ENCODE results near the gene ATF7. TPM values are rescaled to one million over a fixed set of nuclear protein-coding genes. Genes with fewer than 3 reads are reported as not detected.

The ATF7 gene
- total and polyA plus RNA-seq, 4 donors: 16.8 to 43.3 (median 31.7) TPM

DNA sequence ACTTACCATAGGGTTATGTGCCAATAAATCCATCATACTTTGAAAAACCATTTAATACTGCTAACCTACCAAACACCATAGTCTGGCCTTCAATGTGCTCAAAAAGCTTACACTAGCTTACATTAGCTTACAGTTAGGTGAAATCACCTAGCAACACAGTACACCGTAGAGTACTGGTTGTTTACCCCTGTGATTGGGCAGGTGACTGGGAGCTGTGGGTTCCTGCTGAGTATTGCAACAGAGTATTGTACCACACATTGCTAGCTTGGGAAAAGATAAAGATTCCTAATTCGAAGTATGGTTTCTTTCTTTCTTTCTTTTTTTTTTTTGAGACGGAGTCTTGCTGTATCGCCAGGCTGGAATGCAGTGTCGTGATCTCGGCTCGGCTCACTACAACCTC lies 44.1 kb upstream of the ATF7 start:
- no peaks in the 10 kb centered on the region for H3K9me3 ChIP-seq (ENCODE audit: control insufficient read depth in 4 of 4, insufficient read depth in 3 of 4, low read length in 3 of 4)
- no peak for ATAC-seq (ENCODE audit: insufficient read depth, low FRiP score)
- no peak for DNase-seq
- TF ChIP-seq CTCF (IDR thresholded peaks at IDR 0.05; ENCODE audit: control extremely low read depth, extremely low read depth): no peak
- H3K4me1 ChIP-seq (ENCODE audit: control insufficient read depth in 5 of 5, insufficient read depth in 5 of 5, low read length in 5 of 5): peaks cover 2 to 8% (median 5%) of the 10 kb centered on the region in 5 donors
- H3K9ac ChIP-seq (ENCODE audit: insufficient read depth in 1 of 2, low read length in 2 of 2): no peak overlapping the region
- peaks cover 24 to 55% (median 37%) of the 10 kb centered on the region in 4 donors for H3K36me3 ChIP-seq (ENCODE audit: control insufficient read depth in 4 of 4, insufficient read depth in 4 of 4, low read length in 4 of 4)
- H3K4me3 ChIP-seq: no peak overlapping the region
- H3K27ac ChIP-seq (ENCODE audit: low read depth in 1 of 2, low read length in 1 of 2): no peak overlapping the region
- WGBS, 2 donors: 91 to 95% methylated on average over 7 of the region's 7 CpGs
- no peaks in the 10 kb centered on the region for H3K27me3 ChIP-seq (ENCODE audit: control insufficient read depth in 3 of 3, insufficient read depth in 3 of 3, low read length in 2 of 3)

DNA sequence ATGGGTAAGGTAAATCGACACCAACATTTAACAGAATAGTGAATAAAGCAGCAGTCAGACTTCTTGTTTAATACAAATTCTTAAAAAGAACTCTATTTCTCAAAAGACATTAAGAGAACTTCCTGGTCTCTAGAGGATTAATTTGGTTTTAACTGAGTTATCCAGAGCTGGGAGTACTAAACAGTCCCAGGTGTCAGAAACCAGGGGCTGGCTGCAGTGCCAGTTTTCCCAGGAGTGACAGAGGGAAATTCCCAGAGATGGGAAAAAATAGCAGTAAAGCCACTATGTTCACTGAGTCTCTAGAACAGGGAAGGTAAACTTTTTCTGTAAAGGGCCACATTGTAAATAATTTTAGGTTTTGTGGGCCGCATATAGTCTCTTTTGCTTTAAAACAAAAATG lies 40.9 kb upstream of the ATF7 start:
- DNase-seq: no peak
- 94 to 98% methylated on average over 2 of the region's 2 CpGs for WGBS, 2 donors
- H3K27ac ChIP-seq (ENCODE audit: low read depth in 1 of 2, low read length in 1 of 2): no peak overlapping the region
- H3K27me3 ChIP-seq (ENCODE audit: control insufficient read depth in 3 of 3, insufficient read depth in 3 of 3, low read length in 2 of 3): no peaks in the 10 kb centered on the region
- ATAC-seq (ENCODE audit: insufficient read depth, low FRiP score): no peak
- H3K9me3 ChIP-seq (ENCODE audit: control insufficient read depth in 4 of 4, insufficient read depth in 3 of 4, low read length in 3 of 4): no peaks in the 10 kb centered on the region
- peaks cover 0 to 3% (median 0%) of the 10 kb centered on the region in 5 donors for H3K4me1 ChIP-seq (ENCODE audit: control insufficient read depth in 5 of 5, insufficient read depth in 5 of 5, low read length in 5 of 5)
- H3K4me3 ChIP-seq: no peak overlapping the region
- no peak overlapping the region for H3K9ac ChIP-seq (ENCODE audit: insufficient read depth in 1 of 2, low read length in 2 of 2)
- H3K36me3 ChIP-seq (ENCODE audit: control insufficient read depth in 4 of 4, insufficient read depth in 4 of 4, low read length in 4 of 4): peaks cover 31 to 56% (median 38%) of the 10 kb centered on the region in 4 donors
- TF ChIP-seq CTCF (IDR thresholded peaks at IDR 0.05; ENCODE audit: control extremely low read depth, extremely low read depth): no peak

DNA sequence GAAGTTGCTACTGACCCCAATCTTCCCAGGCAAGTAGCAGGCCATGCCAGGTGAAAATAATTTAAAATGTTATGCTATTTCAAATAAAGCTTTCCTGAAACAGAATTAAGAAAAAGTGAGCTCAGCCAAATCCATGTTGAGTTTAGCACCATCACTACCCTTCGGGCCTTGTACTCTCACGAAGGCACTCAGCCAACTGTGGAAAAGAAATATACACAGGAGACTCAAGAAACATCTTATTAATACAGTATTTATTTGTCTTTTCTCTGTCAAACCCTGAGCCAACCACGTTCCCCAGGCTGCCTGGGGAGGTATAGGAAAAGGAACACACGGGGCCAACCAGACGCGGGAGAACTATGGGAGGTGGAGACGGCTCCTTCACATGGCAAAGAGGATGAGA lies 38.8 kb upstream of the ATF7 start:
- no peak overlapping the region for H3K9ac ChIP-seq (ENCODE audit: insufficient read depth in 1 of 2, low read length in 2 of 2)
- peaks cover 21 to 42% (median 29%) of the 10 kb centered on the region in 4 donors for H3K36me3 ChIP-seq (ENCODE audit: control insufficient read depth in 4 of 4, insufficient read depth in 4 of 4, low read length in 4 of 4)
- no peak for ATAC-seq (ENCODE audit: insufficient read depth, low FRiP score)
- no peak for TF ChIP-seq CTCF (IDR thresholded peaks at IDR 0.05; ENCODE audit: control extremely low read depth, extremely low read depth)
- H3K4me1 ChIP-seq (ENCODE audit: control insufficient read depth in 5 of 5, insufficient read depth in 5 of 5, low read length in 5 of 5): peaks cover 0 to 4% (median 0%) of the 10 kb centered on the region in 5 donors
- no peak for DNase-seq
- WGBS, 2 donors: 87 to 92% methylated on average over 7 of the region's 7 CpGs
- H3K27me3 ChIP-seq (ENCODE audit: control insufficient read depth in 3 of 3, insufficient read depth in 3 of 3, low read length in 2 of 3): no peaks in the 10 kb centered on the region
- H3K9me3 ChIP-seq (ENCODE audit: control insufficient read depth in 4 of 4, insufficient read depth in 3 of 4, low read length in 3 of 4): no peaks in the 10 kb centered on the region
- H3K27ac ChIP-seq (ENCODE audit: low read depth in 1 of 2, low read length in 1 of 2): no peak overlapping the region
- H3K4me3 ChIP-seq: no peak overlapping the region

DNA sequence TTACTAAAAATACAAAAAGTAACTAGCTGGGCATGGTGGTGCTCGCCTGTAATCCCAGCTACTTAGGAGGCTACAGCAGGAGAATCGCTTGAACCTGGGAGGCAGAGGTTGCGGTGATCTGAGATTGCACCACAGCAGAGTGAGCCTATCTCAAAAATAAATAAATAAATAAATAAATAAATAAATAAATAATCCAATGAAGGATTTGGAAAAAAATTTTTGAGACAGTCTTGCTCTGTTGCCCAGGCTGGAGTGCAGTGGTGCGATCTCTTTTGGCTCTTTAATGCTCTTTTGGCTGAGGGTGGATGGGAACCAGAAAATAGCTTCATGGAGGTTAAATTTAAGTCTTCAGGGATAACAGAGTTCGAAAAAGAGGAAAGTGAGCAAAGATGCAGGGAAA lies 38.0 kb upstream of the ATF7 start:
- ATAC-seq (ENCODE audit: insufficient read depth, low FRiP score): no peak

More for the DNA sequence above, 38.0 kb upstream of the ATF7 start:
- Histone ChIP-seq H3K9me3 (ENCODE audit: control insufficient read depth in 4 of 4, insufficient read depth in 3 of 4, low read length in 3 of 4) (no peaks in the 10 kb centered on the region), H3K4me1 (ENCODE audit: control insufficient read depth in 5 of 5, insufficient read depth in 5 of 5, low read length in 5 of 5) (peaks cover 0 to 10% (median 7%) of the 10 kb centered on the region in 5 donors), H3K27me3 (ENCODE audit: control insufficient read depth in 3 of 3, insufficient read depth in 3 of 3, low read length in 2 of 3) (no peaks in the 10 kb centered on the region), H3K36me3 (ENCODE audit: control insufficient read depth in 4 of 4, insufficient read depth in 4 of 4, low read length in 4 of 4) (peaks cover 18 to 34% (median 24%) of the 10 kb centered on the region in 4 donors), H3K27ac (ENCODE audit: low read depth in 1 of 2, low read length in 1 of 2) (no peak overlapping the region), H3K4me3 (no peak overlapping the region), H3K9ac (ENCODE audit: insufficient read depth in 1 of 2, low read length in 2 of 2) (no peak overlapping the region)
- 77 to 97% methylated on average over 5 of the region's 5 CpGs for WGBS, 2 donors
- no peak for DNase-seq
- no peak for TF ChIP-seq CTCF (IDR thresholded peaks at IDR 0.05; ENCODE audit: control extremely low read depth, extremely low read depth)
